ENCODE measurements around the gene TCAIM. TPM values are rescaled to one million over a fixed set of nuclear protein-coding genes. Genes with fewer than 3 reads are reported as not detected.

Gene TCAIM
- total RNA-seq, 4 donors from 2014 or later = 15.5 to 26.9 (median 22.7) TPM

DNA sequence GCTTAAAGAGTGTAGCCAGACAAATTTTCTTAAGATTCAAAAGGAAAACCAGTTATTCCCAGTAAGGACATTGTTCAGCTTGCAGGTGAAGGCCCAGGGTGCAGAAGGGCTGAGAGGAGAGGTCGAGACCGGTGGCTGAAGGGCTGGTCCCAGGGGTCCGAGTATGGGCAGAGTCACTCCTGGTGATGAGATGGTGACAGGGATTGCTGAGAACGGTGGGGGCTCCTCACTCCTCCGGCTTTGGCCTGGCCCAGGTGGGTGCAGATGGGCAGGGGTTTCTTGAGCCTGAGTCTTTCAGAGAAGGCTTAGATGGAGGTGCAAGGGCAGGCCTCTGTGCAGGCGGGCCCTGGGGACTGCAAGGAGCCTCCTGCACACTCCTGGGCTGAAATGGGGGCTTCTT is 82.7 kb downstream of the TCAIM start:
- DNase-seq = no peak
- Histone ChIP-seq H3K27ac (no peak overlapping the region), H3K4me3 (no peak overlapping the region), H3K9me3 (no peaks in the 10 kb centered on the region), H3K4me1 (no peaks in the 10 kb centered on the region), H3K27me3 (no peaks in the 10 kb centered on the region), H3K36me3 (no peaks in the 10 kb centered on the region)
- in situ Hi-C loops (cut with MboI; ENCODE audit: low sequenced_read_pairs in 4 of 4) = no loop called here
- ATAC-seq = no peak
- TF ChIP-seq POLR2A (IDR thresholded peaks at IDR 0.05) = no peak
- TF ChIP-seq, protein P1, sequence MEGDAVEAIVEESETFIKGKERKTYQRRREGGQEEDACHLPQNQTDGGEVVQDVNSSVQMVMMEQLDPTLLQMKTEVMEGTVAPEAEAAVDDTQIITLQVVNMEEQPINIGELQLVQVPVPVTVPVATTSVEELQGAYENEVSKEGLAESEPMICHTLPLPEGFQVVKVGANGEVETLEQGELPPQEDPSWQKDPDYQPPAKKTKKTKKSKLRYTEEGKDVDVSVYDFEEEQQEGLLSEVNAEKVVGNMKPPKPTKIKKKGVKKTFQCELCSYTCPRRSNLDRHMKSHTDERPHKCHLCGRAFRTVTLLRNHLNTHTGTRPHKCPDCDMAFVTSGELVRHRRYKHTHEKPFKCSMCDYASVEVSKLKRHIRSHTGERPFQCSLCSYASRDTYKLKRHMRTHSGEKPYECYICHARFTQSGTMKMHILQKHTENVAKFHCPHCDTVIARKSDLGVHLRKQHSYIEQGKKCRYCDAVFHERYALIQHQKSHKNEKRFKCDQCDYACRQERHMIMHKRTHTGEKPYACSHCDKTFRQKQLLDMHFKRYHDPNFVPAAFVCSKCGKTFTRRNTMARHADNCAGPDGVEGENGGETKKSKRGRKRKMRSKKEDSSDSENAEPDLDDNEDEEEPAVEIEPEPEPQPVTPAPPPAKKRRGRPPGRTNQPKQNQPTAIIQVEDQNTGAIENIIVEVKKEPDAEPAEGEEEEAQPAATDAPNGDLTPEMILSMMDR (IDR thresholded peaks at IDR 0.05 in 4 of 5, conservative IDR thresholded peaks at IDR 0.05 in 1 of 5) = no peak
- intact Hi-C loops (cut with DNase I; ENCODE audit: low total_unique reads) = no loop called here

DNA sequence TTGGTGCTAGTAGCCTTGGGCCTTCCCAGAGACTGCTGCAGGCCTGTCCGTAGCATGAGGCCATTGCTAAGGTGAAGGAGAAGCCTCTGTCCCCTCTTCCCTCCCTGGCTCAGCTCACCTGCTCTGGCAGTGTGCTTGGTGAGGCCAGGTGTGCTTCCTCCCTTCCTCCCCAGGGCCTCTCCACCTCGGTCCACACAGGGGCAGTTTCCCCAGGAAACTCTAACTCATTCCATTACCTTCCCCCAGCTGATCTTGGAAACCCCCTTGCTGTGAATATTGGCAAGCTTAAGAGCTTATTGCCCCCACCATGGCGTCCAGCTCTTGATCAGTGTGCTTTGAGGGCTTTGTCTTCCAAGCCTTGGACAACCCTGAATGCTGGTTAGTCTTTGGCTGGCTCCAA is 86.2 kb downstream of the TCAIM start:
- Histone ChIP-seq H3K9me3 (no peaks in the 10 kb centered on the region), H3K36me3 (no peaks in the 10 kb centered on the region), H3K4me1 (no peaks in the 10 kb centered on the region), H3K27ac (no peak overlapping the region), H3K27me3 (no peaks in the 10 kb centered on the region), H3K4me3 (no peak overlapping the region)
- intact Hi-C loops (cut with DNase I; ENCODE audit: low total_unique reads) (no loop called here), in situ Hi-C loops (cut with MboI; ENCODE audit: low sequenced_read_pairs in 4 of 4) (no loop called here)
- no peak for DNase-seq
- ATAC-seq = no peak
- TF ChIP-seq POLR2A (IDR thresholded peaks at IDR 0.05) = no peak
- TF ChIP-seq, protein P1 (IDR thresholded peaks at IDR 0.05 in 4 of 5, conservative IDR thresholded peaks at IDR 0.05 in 1 of 5) = no peak

DNA sequence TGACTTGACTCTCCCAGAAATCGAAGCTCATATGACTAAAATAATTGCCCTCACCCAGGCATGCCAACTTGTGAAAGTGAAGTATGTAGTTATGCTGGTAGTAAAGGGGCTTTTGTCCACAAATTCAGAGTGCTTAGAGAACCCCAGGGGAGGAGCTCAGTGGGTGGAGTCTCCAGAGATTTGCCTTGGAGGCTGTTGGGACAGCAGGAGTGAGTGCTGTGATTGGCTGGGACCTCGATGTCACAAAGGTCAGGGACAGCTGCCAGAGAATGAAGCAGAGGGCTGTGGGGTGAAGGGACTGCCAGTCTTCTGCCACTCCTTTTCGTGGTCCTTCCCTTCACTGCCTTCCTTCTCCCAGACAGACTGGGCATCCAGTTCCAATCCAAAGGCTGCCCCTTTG is 89.1 kb downstream of the TCAIM start:
- DNase-seq = no peak
- Histone ChIP-seq H3K4me1 (no peaks in the 10 kb centered on the region), H3K36me3 (no peaks in the 10 kb centered on the region), H3K27ac (no peak overlapping the region), H3K4me3 (no peak overlapping the region), H3K9me3 (no peaks in the 10 kb centered on the region), H3K27me3 (no peaks in the 10 kb centered on the region)
- in situ Hi-C loops (cut with MboI; ENCODE audit: low sequenced_read_pairs in 4 of 4) (no loop called here), intact Hi-C loops (cut with DNase I; ENCODE audit: low total_unique reads) (no loop called here)
- TF ChIP-seq, protein P1 (IDR thresholded peaks at IDR 0.05 in 4 of 5, conservative IDR thresholded peaks at IDR 0.05 in 1 of 5) = no peak
- TF ChIP-seq POLR2A (IDR thresholded peaks at IDR 0.05) = no peak
- no peak for ATAC-seq

DNA sequence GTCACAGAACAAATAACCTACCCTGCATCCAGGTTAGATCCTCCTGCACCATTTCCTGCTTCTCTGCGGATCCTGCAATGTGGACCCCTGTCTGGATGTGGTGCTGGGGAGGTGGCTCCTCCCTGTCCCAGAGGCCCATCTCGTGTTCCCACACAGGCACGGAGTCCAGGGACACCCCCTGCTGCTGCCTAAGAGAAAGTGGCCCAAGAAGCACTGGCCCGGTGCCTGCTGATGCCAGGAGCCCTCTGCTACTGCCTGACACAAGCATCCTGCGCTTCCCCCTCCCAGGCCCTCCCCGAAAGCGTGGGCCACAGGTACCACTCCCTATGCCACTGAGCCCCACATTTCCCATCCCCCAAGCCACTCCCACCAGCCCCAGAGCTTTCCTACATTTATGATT is 90.3 kb downstream of the TCAIM start:
- Histone ChIP-seq H3K4me1 (no peaks in the 10 kb centered on the region), H3K27me3 (no peaks in the 10 kb centered on the region), H3K36me3 (no peaks in the 10 kb centered on the region), H3K27ac (no peak overlapping the region), H3K9me3 (no peaks in the 10 kb centered on the region), H3K4me3 (no peak overlapping the region)
- intact Hi-C loops (cut with DNase I; ENCODE audit: low total_unique reads) = no loop called here
- ATAC-seq (no peak), DNase-seq (no peak)
- in situ Hi-C loops (cut with MboI; ENCODE audit: low sequenced_read_pairs in 4 of 4) = no loop called here
- no peak for TF ChIP-seq POLR2A (IDR thresholded peaks at IDR 0.05)

DNA sequence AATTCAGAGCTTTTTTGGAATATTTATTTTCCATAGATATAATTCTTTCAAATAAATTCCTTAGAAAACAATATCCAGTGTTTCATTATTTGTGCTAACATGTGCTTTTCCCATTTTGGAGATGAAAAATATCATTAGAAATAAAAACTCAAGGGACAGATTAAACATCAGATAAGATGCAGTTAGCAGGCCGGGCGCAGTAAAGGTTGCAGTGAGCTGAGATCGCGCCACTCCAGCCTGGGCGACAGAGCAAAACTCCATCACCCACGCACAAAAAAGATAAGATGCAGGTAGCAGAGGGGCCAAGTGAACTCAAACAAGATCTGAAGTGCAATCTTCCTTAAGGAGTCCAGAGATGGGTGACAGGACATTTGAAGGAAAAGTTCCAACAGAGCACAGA is 90.9 kb downstream of the TCAIM start:
- ATAC-seq (no peak), DNase-seq (no peak)
- Histone ChIP-seq H3K9me3 (no peaks in the 10 kb centered on the region), H3K4me3 (no peak overlapping the region), H3K4me1 (no peaks in the 10 kb centered on the region), H3K27me3 (no peaks in the 10 kb centered on the region), H3K36me3 (no peaks in the 10 kb centered on the region), H3K27ac (no peak overlapping the region)
- TF ChIP-seq, protein P1 (IDR thresholded peaks at IDR 0.05 in 4 of 5, conservative IDR thresholded peaks at IDR 0.05 in 1 of 5) = no peak
- no peak for TF ChIP-seq POLR2A (IDR thresholded peaks at IDR 0.05)
- intact Hi-C loops (cut with DNase I; ENCODE audit: low total_unique reads) (no loop called here), in situ Hi-C loops (cut with MboI; ENCODE audit: low sequenced_read_pairs in 4 of 4) (no loop called here)
